Lung (tissue), 12 donors: ENCODE data around the gene TMEM250. TPM values are rescaled to one million over a fixed set of nuclear protein-coding genes. Genes with fewer than 3 reads are reported as not detected.

Experiments used
- ATAC-seq: fragments of 200-7000 bp; cut with Tn5 transposase; one replicate; pipeline ENCODE4 v1.9.1; 2020; ENCODE audit warnings: moderate number of reproducible peaks; ENCODE audit not compliant: insufficient read depth, low FRiP score
- DNase-seq, 3 donors: peaks; one replicate each; pipeline ENCODE4 v3.0.0-alpha.2; 2013 to 2017
- H3K27ac ChIP-seq, 2 donors: one replicate each; pipeline ENCODE4 v1.5.1; 2013; ENCODE audit warnings: mild to moderate bottlenecking in 2 of 2, moderate library complexity in 2 of 2, control low read depth in 1 of 2, inconsistent platforms in 1 of 2, low read depth in 1 of 2, low read length in 1 of 2
- H3K27me3 ChIP-seq, 3 donors: one replicate each; pipeline ENCODE4 v1.5.1; 2013; ENCODE audit warnings: low read length in 2 of 3; ENCODE audit not compliant: control insufficient read depth in 3 of 3, insufficient read depth in 3 of 3
- H3K36me3 ChIP-seq, 4 donors: one replicate each; pipeline ENCODE4 v1.5.1; 2013; ENCODE audit warnings: low read length in 4 of 4, mild to moderate bottlenecking in 1 of 4, moderate library complexity in 1 of 4; ENCODE audit not compliant: control insufficient read depth in 4 of 4, insufficient read depth in 4 of 4
- H3K4me1 ChIP-seq, 5 donors: one replicate each; pipeline ENCODE4 v1.5.1; 2013; ENCODE audit warnings: low read length in 5 of 5, mild to moderate bottlenecking in 2 of 5, moderate library complexity in 1 of 5; ENCODE audit not compliant: control insufficient read depth in 5 of 5, insufficient read depth in 5 of 5
- H3K4me3 ChIP-seq: one replicate; pipeline ENCODE4 v1.5.1; 2013; ENCODE audit warnings: mild to moderate bottlenecking, control low read depth, moderate library complexity
- H3K9ac ChIP-seq, 2 donors: one replicate each; pipeline ENCODE4 v1.5.1; 2013; ENCODE audit warnings: low read length in 2 of 2, control low read depth in 1 of 2; ENCODE audit not compliant: insufficient read depth in 1 of 2
- H3K9me3 ChIP-seq, 4 donors: one replicate each; pipeline ENCODE4 v1.5.1; 2013; ENCODE audit warnings: low read length in 3 of 4, mild to moderate bottlenecking in 1 of 4, moderate library complexity in 1 of 4; ENCODE audit not compliant: control insufficient read depth in 4 of 4, insufficient read depth in 3 of 4
- WGBS, 2 donors: extraction: QIAGEN DNeasy Blood & Tissue Kit; methylation state at CpG; one replicate each; pipeline ENCODE4 v1.1.7; 2013; 5-methylcytosine and 5-hydroxymethylcytosine counted together
- polyA plus RNA-seq, 2 donors: library from polyadenylated mRNA; stranded (reverse); fragments of 200-250 nt; gene quantifications; one replicate each; pipeline ENCODE4 v1.2.1, GENCODE V29; 2013
- total RNA-seq, 2 donors: library from RNA; depleted of rRNA in 1 of 2; stranded (reverse); fragments of >200 nt in 1 of 2; gene quantifications; one replicate each; pipeline ENCODE4 v1.2.1, GENCODE V29; 2014 to 2021
- TF ChIP-seq, protein P1 (sequence below): IDR thresholded peaks from 2 replicates; pipeline ENCODE4 v1.5.1; 2012; ENCODE audit warnings: mild to moderate bottlenecking; ENCODE audit errors: control extremely low read depth, extremely low read depth
- donor health status: control.
- donor health status: control.
- donor health status: Bipolar disorder and iron deficiency.
- donor health status: healthy.
- donor health status: DM: yes; HTN: yes; CAD: no.

Gene TMEM250
- total and polyA plus RNA-seq, 4 donors: 13.0 to 47.9 (median 27.2) TPM

DNA sequence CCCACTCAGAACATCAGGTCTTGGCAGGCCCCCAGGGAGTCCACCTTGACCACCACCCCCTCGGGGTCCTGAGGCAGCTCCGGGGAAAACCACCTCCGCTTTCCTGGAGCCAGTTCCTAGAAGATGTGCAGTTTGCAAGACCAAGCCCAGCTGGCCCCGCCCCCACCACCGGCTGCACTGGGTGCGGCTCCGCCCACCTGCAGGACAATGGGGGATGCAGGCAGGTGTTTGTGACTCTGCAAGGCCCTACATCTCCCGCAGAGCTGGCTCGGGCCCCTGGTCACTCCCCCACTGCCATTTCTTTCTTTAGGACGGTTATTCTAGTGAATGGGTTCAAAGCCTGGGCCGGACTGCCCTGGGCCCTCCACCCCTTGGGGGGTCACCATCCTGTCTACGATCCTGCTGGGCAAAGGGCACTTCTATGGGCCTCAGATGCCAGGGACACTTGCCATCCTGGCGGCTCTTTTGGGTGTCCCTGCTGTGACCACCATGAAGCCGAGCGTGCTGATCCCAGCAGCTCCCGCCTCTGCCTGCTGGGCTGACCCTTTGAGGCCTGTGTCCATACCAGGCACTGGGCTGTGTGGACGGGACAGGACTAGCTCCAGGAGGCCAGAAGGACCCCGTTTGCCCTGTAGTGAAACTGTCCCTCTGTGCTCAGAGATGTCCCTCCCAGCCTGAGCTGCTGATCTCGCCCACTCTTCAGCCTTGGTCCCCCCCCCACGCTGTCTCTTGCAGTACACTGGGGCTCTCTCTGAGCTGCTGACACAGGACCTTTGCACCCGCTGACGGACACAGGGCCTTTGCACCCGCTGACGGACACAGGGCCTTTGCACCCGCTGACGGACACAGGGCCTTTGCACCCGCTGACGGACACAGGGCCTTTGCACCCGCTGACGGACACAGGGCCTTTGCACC, 17.7 kb downstream of the TMEM250 start:
- no peak for ATAC-seq
- Histone ChIP-seq H3K27ac (no peak overlapping the region), H3K36me3 (no peaks in the 10 kb centered on the region), H3K9me3 (no peaks in the 10 kb centered on the region), H3K4me3 (no peak overlapping the region), H3K27me3 (peaks cover 0 to 8% (median 0%) of the 10 kb centered on the region in 3 donors), H3K4me1 (peaks cover 0 to 20% (median 9%) of the 10 kb centered on the region in 5 donors), H3K9ac (no peak overlapping the region)
- TF ChIP-seq, protein P1, sequence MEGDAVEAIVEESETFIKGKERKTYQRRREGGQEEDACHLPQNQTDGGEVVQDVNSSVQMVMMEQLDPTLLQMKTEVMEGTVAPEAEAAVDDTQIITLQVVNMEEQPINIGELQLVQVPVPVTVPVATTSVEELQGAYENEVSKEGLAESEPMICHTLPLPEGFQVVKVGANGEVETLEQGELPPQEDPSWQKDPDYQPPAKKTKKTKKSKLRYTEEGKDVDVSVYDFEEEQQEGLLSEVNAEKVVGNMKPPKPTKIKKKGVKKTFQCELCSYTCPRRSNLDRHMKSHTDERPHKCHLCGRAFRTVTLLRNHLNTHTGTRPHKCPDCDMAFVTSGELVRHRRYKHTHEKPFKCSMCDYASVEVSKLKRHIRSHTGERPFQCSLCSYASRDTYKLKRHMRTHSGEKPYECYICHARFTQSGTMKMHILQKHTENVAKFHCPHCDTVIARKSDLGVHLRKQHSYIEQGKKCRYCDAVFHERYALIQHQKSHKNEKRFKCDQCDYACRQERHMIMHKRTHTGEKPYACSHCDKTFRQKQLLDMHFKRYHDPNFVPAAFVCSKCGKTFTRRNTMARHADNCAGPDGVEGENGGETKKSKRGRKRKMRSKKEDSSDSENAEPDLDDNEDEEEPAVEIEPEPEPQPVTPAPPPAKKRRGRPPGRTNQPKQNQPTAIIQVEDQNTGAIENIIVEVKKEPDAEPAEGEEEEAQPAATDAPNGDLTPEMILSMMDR: no peak
- DNase-seq: no peak
- 74 to 79% methylated on average over 22 to 26 of the region's 30 CpGs for WGBS, 2 donors

- Histone ChIP-seq H3K27me3 (peaks cover 0 to 8% (median 0%) of the 10 kb centered on the region in 3 donors), H3K9me3 (no peaks in the 10 kb centered on the region), H3K4me1 (peaks cover 0 to 10% (median 3%) of the 10 kb centered on the region in 5 donors), H3K4me3 (no peak overlapping the region), H3K9ac (no peak overlapping the region), H3K27ac (no peak overlapping the region), H3K36me3 (no peaks in the 10 kb centered on the region)
- ATAC-seq (no peak), DNase-seq (no peak)
- 72 to 74% methylated on average over 9 to 25 of the region's 25 CpGs for WGBS, 2 donors
- TF ChIP-seq, protein P1: no peak
Observed at GRCh38 chr9:136099542-136099941, 19.1 kb downstream of the TMEM250 start.

DNA sequence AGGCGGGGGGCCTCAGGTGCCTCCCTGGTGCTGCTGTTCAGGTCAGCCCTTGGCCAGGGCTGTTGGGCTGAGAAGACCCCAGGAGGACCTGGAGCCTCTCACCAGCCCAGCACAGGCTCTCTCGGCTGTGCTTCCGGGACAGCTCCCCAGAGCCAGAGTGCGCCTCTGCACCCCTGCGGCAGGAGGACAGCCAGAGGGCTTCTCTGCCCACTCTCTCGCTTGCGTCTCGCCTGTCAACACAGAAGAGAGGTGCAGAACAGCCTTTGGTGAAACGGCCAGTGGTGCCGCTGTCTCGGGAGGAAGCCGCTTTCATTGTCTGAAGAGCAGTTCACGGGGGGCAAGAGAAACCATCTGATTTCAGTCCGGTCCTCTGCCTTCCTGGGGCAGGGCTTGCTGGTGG, 19.8 kb downstream of the TMEM250 start:
- H3K27ac ChIP-seq: no peak overlapping the region
- no peaks in the 10 kb centered on the region for H3K36me3 ChIP-seq
- no peak overlapping the region for H3K9ac ChIP-seq
- ATAC-seq: no peak
- peaks cover 0 to 8% (median 0%) of the 10 kb centered on the region in 3 donors for H3K27me3 ChIP-seq
- TF ChIP-seq, protein P1: no peak
- H3K4me1 ChIP-seq: peaks cover 0 to 17% (median 3%) of the 10 kb centered on the region in 5 donors
- H3K4me3 ChIP-seq: no peak overlapping the region
- no peak for DNase-seq
- H3K9me3 ChIP-seq: no peaks in the 10 kb centered on the region
- 27 to 39% methylated on average over 14 of the region's 14 CpGs for WGBS, 2 donors
